Measurements from ENCODE around the gene AFAP1. TPM values are rescaled to one million over a fixed set of nuclear protein-coding genes. Genes with fewer than 3 reads are reported as not detected.

The AFAP1 gene
- total RNA-seq, 1 experiment from 2014 or later, result 45.6 TPM

- DNase-seq (ENCODE audit: low spot score), result no peak
These were observed 200.4 kb downstream of the AFAP1 start for GRCh38 chr4:7739077-7739917.

GRCh38 chr4:7738458-7739076, 201.1 kb downstream of the AFAP1 start:
- no peak for DNase-seq (ENCODE audit: low spot score)

GRCh38 chr4:7737752-7738457, 201.8 kb downstream of the AFAP1 start:
- DNase-seq (ENCODE audit: low spot score), result no peak

GRCh38 chr4:7737268-7737645, 202.4 kb downstream of the AFAP1 start:
- DNase-seq (ENCODE audit: low spot score), result no peak

- no peak for DNase-seq (ENCODE audit: low spot score)
These were observed 203.0 kb downstream of the AFAP1 start for GRCh38 chr4:7736436-7737267.

GRCh38 chr4:7735961-7736360, 203.7 kb downstream of the AFAP1 start:
- DNase-seq (ENCODE audit: low spot score), result no peak

- no peak for DNase-seq (ENCODE audit: low spot score)
These were observed 204.3 kb downstream of the AFAP1 start for GRCh38 chr4:7735395-7735794.

GRCh38 chr4:7734651-7735260, 204.9 kb downstream of the AFAP1 start:
- DNase-seq (ENCODE audit: low spot score), result no peak

GRCh38 chr4:7733801-7734650, 205.6 kb downstream of the AFAP1 start:
- no peak for DNase-seq (ENCODE audit: low spot score)

- no peak for DNase-seq (ENCODE audit: low spot score)
These were observed 206.5 kb downstream of the AFAP1 start for GRCh38 chr4:7733201-7733600.

GRCh38 chr4:7732263-7732662, 207.4 kb downstream of the AFAP1 start:
- no peak for DNase-seq (ENCODE audit: low spot score)

GRCh38 chr4:7731437-7731836, 208.2 kb downstream of the AFAP1 start:
- no peak for DNase-seq (ENCODE audit: low spot score)

GRCh38 chr4:7727749-7728148, 211.9 kb downstream of the AFAP1 start:
- DNase-seq (ENCODE audit: low spot score), result no peak

GRCh38 chr4:7726665-7727413, 212.8 kb downstream of the AFAP1 start:
- no peak for DNase-seq (ENCODE audit: low spot score)

GRCh38 chr4:7725951-7726350, 213.7 kb downstream of the AFAP1 start:
- DNase-seq (ENCODE audit: low spot score), result peak; percentile 41

GRCh38 chr4:7723625-7724024, 216.0 kb downstream of the AFAP1 start:
- no peak for DNase-seq (ENCODE audit: low spot score)

- DNase-seq (ENCODE audit: low spot score), result no peak
These were observed 216.8 kb downstream of the AFAP1 start for GRCh38 chr4:7722766-7723387.

- DNase-seq (ENCODE audit: low spot score), result peak; percentile 47
These were observed 217.6 kb downstream of the AFAP1 start for GRCh38 chr4:7721984-7722551.
